ENCODE data around the gene CKB.

Gene CKB

GRCh38 chr14:103537175-103537990 lies 14.8 kb upstream of the CKB start:
- DNase-seq: no peak

GRCh38 chr14:103536693-103537092 lies 14.1 kb upstream of the CKB start:
- no peak for DNase-seq

GRCh38 chr14:103535891-103536565 lies 13.4 kb upstream of the CKB start:
- DNase-seq: no peak

- no peak for DNase-seq
Observed at GRCh38 chr14:103535081-103535890, 12.7 kb upstream of the CKB start.

GRCh38 chr14:103534576-103535061 lies 12.0 kb upstream of the CKB start:
- no peak for DNase-seq

- no peak for DNase-seq
Observed at GRCh38 chr14:103533999-103534575, 11.5 kb upstream of the CKB start.

GRCh38 chr14:103533137-103533998 lies 10.7 kb upstream of the CKB start:
- no peak for DNase-seq

GRCh38 chr14:103532216-103533136 lies 9.8 kb upstream of the CKB start:
- no peak for DNase-seq

GRCh38 chr14:103531421-103532215 lies 9.0 kb upstream of the CKB start:
- DNase-seq: no peak

GRCh38 chr14:103530831-103531230 lies 8.2 kb upstream of the CKB start:
- no peak for DNase-seq

GRCh38 chr14:103530390-103530789 lies 7.8 kb upstream of the CKB start:
- DNase-seq: no peak

GRCh38 chr14:103529383-103530365 lies 7.0 kb upstream of the CKB start:
- no peak for DNase-seq

GRCh38 chr14:103528587-103529382 lies 6.2 kb upstream of the CKB start, which contains the start of gene TRMT61A:
Gene TRMT61A, plus strand, starts transcription at chr14:103529196. Its CDS starts 783 bp downstream, at chr14:103529979.
- DNase-seq: peak; percentile 93

- no peak for DNase-seq
Observed at GRCh38 chr14:103528146-103528586, 5.5 kb upstream of the CKB start.

GRCh38 chr14:103527408-103528145 lies 4.9 kb upstream of the CKB start:
- DNase-seq: no peak

GRCh38 chr14:103526914-103527248 lies 4.3 kb upstream of the CKB start:
- DNase-seq: no peak

Measured in NCI-H1694 treated with DMSO at 0.1 percent for 48 hours (cell line).